ENCODE data around the gene PGRMC2. TPM values are rescaled to one million over a fixed set of nuclear protein-coding genes. Genes with fewer than 3 reads are reported as not detected.

The PGRMC2 gene
- total and polyA plus RNA-seq, 2 of the 4 experiments (the other 2 are of a cell fraction) = 13.4 to 40.7 TPM

GRCh38 chr4:128285085-128285997 is 2.3 kb downstream of the PGRMC2 start:
- H2BK120ac ChIP-seq (ENCODE audit: low read depth, low read length) = no peak overlapping the region
- 0 out of 2 replicates have a peak, but pooled peaks have one; percentile 16 for TF ChIP-seq MXI1 (IDR thresholded peaks at IDR 0.05; ENCODE audit: borderline replicate concordance, low read depth, low read length)
- no peak for TF ChIP-seq RAD21 (IDR thresholded peaks at IDR 0.05; ENCODE audit: low read length)
- H3K56ac ChIP-seq (ENCODE audit: extremely low read depth, insufficient read depth, low read length) = no peak overlapping the region; the same call in 1 of the 2 replicates
- H3K36me3 ChIP-seq (ENCODE audit: control insufficient read depth, insufficient read depth, low read length) = peaks cover 4% of the 10 kb centered on the region
- H3K27ac ChIP-seq (ENCODE audit: insufficient read depth, low read length) = peak overlapping the region; percentile 11; the same call in 1 of the 2 replicates
- H3K4me3 ChIP-seq (ENCODE audit: insufficient read depth, low read depth, low read length) = peak overlapping the region; percentile 98
- H3K18ac ChIP-seq (ENCODE audit: low read depth, low read length) = no peak overlapping the region
- H3K4me2 ChIP-seq (ENCODE audit: low read depth, low read length) = peak overlapping the region; percentile 95
- ATAC-seq (ENCODE audit: low read depth) (no peak), DNase-seq (no peak)
- intact Hi-C loops (cut with micrococcal nuclease) (loop anchor here (5.0 to 10.0 kb wide), 4 partner anchors 221 to 1057 kb away; partner anchors contain the start of gene LARP1B), dilution Hi-C loops (cut with HindIII; ENCODE audit: low sequenced_read_pairs, unreplicated experiment) (no loop called here), in situ Hi-C loops (cut with MboI; ENCODE audit: low sequenced_read_pairs) (loop anchor here (10.0 kb wide), 1 partner anchor 579 kb away; no protein-coding TSS in a partner anchor)
- CTCF ChIA-PET = interaction anchor here (0.8 to 1.7 kb wide), 2 partner anchors 41 to 78 kb away, joined by 3 to 7 read pairs; no protein-coding TSS in a partner anchor
- H3K27me3 ChIP-seq (ENCODE audit: control insufficient read depth, insufficient read depth, low read length) = no peaks in the 10 kb centered on the region
- peaks cover 21 to 27% of the 10 kb centered on the region in 2 experiments; a peak in 3 of 4 replicates for H3K79me1 ChIP-seq (ENCODE audit: low read depth in 1 of 2, low read length in 2 of 2)
- H4K5ac ChIP-seq (ENCODE audit: low read depth, low read length) = no peak overlapping the region
- POLR2A ChIA-PET (ENCODE audit: unreplicated experiment) = no interaction called here
- H4K8ac ChIP-seq (ENCODE audit: low read depth in 2 of 2, low read length in 2 of 2) = peak overlapping the region in 1 of 2 experiments; percentile 12; a peak in 2 of 4 replicates
- no peak overlapping the region for H2AK5ac ChIP-seq (ENCODE audit: low read depth, low read length)
- no peak overlapping the region for H2BK20ac ChIP-seq (ENCODE audit: low read depth, low read length)
- H3K4ac ChIP-seq (ENCODE audit: low read depth, low read length) = no peak overlapping the region
- H4K91ac ChIP-seq (ENCODE audit: insufficient read depth, low read depth, low read length) = no peak overlapping the region
- 0 out of 2 replicates have a peak overlapping the region, but pooled peaks have one; percentile 10 for H3K23ac ChIP-seq (ENCODE audit: low read depth, low read length)
- no peak overlapping the region for H2AK9ac ChIP-seq (replicated peaks; ENCODE audit: low read depth, low read length, poor library complexity)
- H2BK5ac ChIP-seq (ENCODE audit: low read depth, low read length, poor library complexity, severe bottlenecking) = peak overlapping the region; percentile 89
- H3K4me1 ChIP-seq (ENCODE audit: control insufficient read depth, insufficient read depth, low read length) = peaks cover 4% of the 10 kb centered on the region; the same call in 1 of the 2 replicates
- no peak overlapping the region for H2AFZ ChIP-seq (replicated peaks; ENCODE audit: low read length, poor library complexity)
- H2BK15ac ChIP-seq (ENCODE audit: low read depth, low read length) = no peak overlapping the region
- WGBS, 2 experiments (ENCODE audit: extremely low coverage in 2 of 2, insufficient read length in 1 of 2) = no CpG with 5 or more reads among the region's 18 CpGs
- BruUV-seq (replicated peaks) = no TSS peak
- peaks cover 7% of the 10 kb centered on the region; the same call in 1 of the 2 replicates for H4K20me1 ChIP-seq (ENCODE audit: insufficient read depth, low read length)
- peak overlapping the region; percentile 32; the same call in 1 of the 2 replicates for H3K14ac ChIP-seq (replicated peaks; ENCODE audit: low read depth, low read length)
- no peaks in the 10 kb centered on the region for H3K9me3 ChIP-seq (ENCODE audit: control insufficient read depth, insufficient read depth, low read length)
- H3K9ac ChIP-seq (ENCODE audit: low read depth, low read length) = peak overlapping the region; percentile 95; the same call in 1 of the 2 replicates
- peaks cover 3% of the 10 kb centered on the region; the same call in 1 of the 2 replicates for H3K9me1 ChIP-seq (ENCODE audit: insufficient read depth, low read length)

Measured in IMR-90 (cell line).